ENCODE measurements around the gene PROCR. TPM values are rescaled to one million over a fixed set of nuclear protein-coding genes. Genes with fewer than 3 reads are reported as not detected.

The PROCR gene
- total and polyA plus RNA-seq, 9 of the 15 experiments (the other 6 are each of a cell fraction or from before 2014, with no cell fraction given): 1.6 to 7.1 (median 4.0) TPM

DNA sequence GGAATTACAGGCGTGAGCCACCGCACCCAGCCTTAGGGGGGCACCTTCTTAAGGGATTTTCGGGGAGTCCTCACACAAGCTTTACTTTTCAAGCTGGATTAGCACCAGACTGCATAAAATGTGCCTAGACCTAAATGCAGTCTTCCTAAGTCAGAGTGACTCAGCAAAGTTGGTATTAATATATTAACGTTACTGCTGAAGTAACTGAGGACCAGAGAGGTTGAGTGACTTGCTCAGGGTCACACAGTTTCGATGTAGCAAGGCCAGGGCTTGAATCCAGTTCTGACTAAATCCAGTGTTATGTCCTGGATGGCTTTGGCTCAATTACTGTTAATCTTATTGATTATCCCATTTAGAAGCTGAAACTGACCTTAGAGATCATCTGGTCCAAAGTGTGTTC, 38.1 kb upstream of the PROCR start (continued):
- TF ChIP-seq, protein P1, sequence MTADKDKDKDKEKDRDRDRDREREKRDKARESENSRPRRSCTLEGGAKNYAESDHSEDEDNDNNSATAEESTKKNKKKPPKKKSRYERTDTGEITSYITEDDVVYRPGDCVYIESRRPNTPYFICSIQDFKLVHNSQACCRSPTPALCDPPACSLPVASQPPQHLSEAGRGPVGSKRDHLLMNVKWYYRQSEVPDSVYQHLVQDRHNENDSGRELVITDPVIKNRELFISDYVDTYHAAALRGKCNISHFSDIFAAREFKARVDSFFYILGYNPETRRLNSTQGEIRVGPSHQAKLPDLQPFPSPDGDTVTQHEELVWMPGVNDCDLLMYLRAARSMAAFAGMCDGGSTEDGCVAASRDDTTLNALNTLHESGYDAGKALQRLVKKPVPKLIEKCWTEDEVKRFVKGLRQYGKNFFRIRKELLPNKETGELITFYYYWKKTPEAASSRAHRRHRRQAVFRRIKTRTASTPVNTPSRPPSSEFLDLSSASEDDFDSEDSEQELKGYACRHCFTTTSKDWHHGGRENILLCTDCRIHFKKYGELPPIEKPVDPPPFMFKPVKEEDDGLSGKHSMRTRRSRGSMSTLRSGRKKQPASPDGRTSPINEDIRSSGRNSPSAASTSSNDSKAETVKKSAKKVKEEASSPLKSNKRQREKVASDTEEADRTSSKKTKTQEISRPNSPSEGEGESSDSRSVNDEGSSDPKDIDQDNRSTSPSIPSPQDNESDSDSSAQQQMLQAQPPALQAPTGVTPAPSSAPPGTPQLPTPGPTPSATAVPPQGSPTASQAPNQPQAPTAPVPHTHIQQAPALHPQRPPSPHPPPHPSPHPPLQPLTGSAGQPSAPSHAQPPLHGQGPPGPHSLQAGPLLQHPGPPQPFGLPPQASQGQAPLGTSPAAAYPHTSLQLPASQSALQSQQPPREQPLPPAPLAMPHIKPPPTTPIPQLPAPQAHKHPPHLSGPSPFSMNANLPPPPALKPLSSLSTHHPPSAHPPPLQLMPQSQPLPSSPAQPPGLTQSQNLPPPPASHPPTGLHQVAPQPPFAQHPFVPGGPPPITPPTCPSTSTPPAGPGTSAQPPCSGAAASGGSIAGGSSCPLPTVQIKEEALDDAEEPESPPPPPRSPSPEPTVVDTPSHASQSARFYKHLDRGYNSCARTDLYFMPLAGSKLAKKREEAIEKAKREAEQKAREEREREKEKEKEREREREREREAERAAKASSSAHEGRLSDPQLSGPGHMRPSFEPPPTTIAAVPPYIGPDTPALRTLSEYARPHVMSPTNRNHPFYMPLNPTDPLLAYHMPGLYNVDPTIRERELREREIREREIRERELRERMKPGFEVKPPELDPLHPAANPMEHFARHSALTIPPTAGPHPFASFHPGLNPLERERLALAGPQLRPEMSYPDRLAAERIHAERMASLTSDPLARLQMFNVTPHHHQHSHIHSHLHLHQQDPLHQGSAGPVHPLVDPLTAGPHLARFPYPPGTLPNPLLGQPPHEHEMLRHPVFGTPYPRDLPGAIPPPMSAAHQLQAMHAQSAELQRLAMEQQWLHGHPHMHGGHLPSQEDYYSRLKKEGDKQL (CRISPR knock-in tag; IDR thresholded peaks at IDR 0.05; ENCODE audit: borderline replicate concordance): no peak
- TF ChIP-seq, protein P2, sequence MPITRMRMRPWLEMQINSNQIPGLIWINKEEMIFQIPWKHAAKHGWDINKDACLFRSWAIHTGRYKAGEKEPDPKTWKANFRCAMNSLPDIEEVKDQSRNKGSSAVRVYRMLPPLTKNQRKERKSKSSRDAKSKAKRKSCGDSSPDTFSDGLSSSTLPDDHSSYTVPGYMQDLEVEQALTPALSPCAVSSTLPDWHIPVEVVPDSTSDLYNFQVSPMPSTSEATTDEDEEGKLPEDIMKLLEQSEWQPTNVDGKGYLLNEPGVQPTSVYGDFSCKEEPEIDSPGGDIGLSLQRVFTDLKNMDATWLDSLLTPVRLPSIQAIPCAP (CRISPR knock-in tag; IDR thresholded peaks at IDR 0.05; ENCODE audit: borderline replicate concordance): no peak
- TF ChIP-seq, protein P3, sequence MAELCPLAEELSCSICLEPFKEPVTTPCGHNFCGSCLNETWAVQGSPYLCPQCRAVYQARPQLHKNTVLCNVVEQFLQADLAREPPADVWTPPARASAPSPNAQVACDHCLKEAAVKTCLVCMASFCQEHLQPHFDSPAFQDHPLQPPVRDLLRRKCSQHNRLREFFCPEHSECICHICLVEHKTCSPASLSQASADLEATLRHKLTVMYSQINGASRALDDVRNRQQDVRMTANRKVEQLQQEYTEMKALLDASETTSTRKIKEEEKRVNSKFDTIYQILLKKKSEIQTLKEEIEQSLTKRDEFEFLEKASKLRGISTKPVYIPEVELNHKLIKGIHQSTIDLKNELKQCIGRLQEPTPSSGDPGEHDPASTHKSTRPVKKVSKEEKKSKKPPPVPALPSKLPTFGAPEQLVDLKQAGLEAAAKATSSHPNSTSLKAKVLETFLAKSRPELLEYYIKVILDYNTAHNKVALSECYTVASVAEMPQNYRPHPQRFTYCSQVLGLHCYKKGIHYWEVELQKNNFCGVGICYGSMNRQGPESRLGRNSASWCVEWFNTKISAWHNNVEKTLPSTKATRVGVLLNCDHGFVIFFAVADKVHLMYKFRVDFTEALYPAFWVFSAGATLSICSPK (IDR thresholded peaks at IDR 0.05; ENCODE audit: borderline replicate concordance): no peak
- TF ChIP-seq, protein P4, sequence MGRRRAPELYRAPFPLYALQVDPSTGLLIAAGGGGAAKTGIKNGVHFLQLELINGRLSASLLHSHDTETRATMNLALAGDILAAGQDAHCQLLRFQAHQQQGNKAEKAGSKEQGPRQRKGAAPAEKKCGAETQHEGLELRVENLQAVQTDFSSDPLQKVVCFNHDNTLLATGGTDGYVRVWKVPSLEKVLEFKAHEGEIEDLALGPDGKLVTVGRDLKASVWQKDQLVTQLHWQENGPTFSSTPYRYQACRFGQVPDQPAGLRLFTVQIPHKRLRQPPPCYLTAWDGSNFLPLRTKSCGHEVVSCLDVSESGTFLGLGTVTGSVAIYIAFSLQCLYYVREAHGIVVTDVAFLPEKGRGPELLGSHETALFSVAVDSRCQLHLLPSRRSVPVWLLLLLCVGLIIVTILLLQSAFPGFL (CRISPR knock-in tag; IDR thresholded peaks at IDR 0.05): no peak
- no peak for TF ChIP-seq HEY1 (CRISPR knock-in tag; IDR thresholded peaks at IDR 0.05; ENCODE audit: borderline replicate concordance)
- TF ChIP-seq POLR2AphosphoS2 (IDR thresholded peaks at IDR 0.05; ENCODE audit: low read length): no peak
- TF ChIP-seq, protein P5, sequence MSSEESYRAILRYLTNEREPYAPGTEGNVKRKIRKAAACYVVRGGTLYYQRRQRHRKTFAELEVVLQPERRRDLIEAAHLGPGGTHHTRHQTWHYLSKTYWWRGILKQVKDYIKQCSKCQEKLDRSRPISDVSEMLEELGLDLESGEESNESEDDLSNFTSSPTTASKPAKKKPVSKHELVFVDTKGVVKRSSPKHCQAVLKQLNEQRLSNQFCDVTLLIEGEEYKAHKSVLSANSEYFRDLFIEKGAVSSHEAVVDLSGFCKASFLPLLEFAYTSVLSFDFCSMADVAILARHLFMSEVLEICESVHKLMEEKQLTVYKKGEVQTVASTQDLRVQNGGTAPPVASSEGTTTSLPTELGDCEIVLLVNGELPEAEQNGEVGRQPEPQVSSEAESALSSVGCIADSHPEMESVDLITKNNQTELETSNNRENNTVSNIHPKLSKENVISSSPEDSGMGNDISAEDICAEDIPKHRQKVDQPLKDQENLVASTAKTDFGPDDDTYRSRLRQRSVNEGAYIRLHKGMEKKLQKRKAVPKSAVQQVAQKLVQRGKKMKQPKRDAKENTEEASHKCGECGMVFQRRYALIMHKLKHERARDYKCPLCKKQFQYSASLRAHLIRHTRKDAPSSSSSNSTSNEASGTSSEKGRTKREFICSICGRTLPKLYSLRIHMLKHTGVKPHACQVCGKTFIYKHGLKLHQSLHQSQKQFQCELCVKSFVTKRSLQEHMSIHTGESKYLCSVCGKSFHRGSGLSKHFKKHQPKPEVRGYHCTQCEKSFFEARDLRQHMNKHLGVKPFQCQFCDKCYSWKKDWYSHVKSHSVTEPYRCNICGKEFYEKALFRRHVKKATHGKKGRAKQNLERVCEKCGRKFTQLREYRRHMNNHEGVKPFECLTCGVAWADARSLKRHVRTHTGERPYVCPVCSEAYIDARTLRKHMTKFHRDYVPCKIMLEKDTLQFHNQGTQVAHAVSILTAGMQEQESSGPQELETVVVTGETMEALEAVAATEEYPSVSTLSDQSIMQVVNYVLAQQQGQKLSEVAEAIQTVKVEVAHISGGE (CRISPR knock-in tag; IDR thresholded peaks at IDR 0.05): no peak
- no peak for TF ChIP-seq ZNF347 (CRISPR knock-in tag; IDR thresholded peaks at IDR 0.05; ENCODE audit: low read depth)
- no peak for TF ChIP-seq HIVEP1 (CRISPR knock-in tag; IDR thresholded peaks at IDR 0.05)
- TF ChIP-seq, protein P6, sequence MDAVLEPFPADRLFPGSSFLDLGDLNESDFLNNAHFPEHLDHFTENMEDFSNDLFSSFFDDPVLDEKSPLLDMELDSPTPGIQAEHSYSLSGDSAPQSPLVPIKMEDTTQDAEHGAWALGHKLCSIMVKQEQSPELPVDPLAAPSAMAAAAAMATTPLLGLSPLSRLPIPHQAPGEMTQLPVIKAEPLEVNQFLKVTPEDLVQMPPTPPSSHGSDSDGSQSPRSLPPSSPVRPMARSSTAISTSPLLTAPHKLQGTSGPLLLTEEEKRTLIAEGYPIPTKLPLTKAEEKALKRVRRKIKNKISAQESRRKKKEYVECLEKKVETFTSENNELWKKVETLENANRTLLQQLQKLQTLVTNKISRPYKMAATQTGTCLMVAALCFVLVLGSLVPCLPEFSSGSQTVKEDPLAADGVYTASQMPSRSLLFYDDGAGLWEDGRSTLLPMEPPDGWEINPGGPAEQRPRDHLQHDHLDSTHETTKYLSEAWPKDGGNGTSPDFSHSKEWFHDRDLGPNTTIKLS (IDR thresholded peaks at IDR 0.05; ENCODE audit: borderline replicate concordance, low read depth): no peak
- no peak for TF ChIP-seq SMARCE1 (IDR thresholded peaks at IDR 0.05)
- TF ChIP-seq HDAC3 (IDR thresholded peaks at IDR 0.05; ENCODE audit: borderline replicate concordance, partially characterized antibody): no peak
- no peak for TF ChIP-seq PHB (CRISPR knock-in tag; IDR thresholded peaks at IDR 0.05)
